Esophagus (tissue), 2 donors: Measurements from ENCODE around the gene ARID1B. TPM values are rescaled to one million over a fixed set of nuclear protein-coding genes. Genes with fewer than 3 reads are reported as not detected.

Experiments
- H3K27ac ChIP-seq, 2 donors: one replicate each; pipeline ENCODE4 v1.5.1; 2013; ENCODE audit warnings: low read depth in 2 of 2, mild to moderate bottlenecking in 2 of 2, inconsistent platforms in 1 of 2, low read length in 1 of 2, moderate library complexity in 1 of 2
- H3K27me3 ChIP-seq, 2 donors: one replicate each; pipeline ENCODE4 v1.6.1; 2013; ENCODE audit warnings: low read length in 2 of 2, control low read depth in 1 of 2, mild to moderate bottlenecking in 1 of 2; ENCODE audit not compliant: insufficient read depth in 2 of 2, control insufficient read depth in 1 of 2
- H3K36me3 ChIP-seq, 2 donors: one replicate each; pipeline ENCODE4 v1.6.1; 2013; ENCODE audit warnings: low read length in 1 of 2; ENCODE audit not compliant: control insufficient read depth in 2 of 2, insufficient read depth in 2 of 2
- H3K4me1 ChIP-seq, 2 donors: one replicate each; pipeline ENCODE4 v1.6.1; 2013; ENCODE audit warnings: low read length in 1 of 2; ENCODE audit not compliant: control insufficient read depth in 2 of 2, insufficient read depth in 2 of 2
- H3K4me3 ChIP-seq, 2 donors: one replicate each; pipeline ENCODE4 v1.5.1; 2013; ENCODE audit warnings: low read length in 2 of 2, mild to moderate bottlenecking in 2 of 2, low read depth in 1 of 2, moderate library complexity in 1 of 2
- H3K9me3 ChIP-seq, 2 donors: one replicate each; pipeline ENCODE4 v1.6.1; 2013; ENCODE audit warnings: mild to moderate bottlenecking in 2 of 2, low read depth in 1 of 2, low read length in 1 of 2, moderate library complexity in 1 of 2; ENCODE audit not compliant: control insufficient read depth in 2 of 2, insufficient read depth in 1 of 2
- WGBS, 2 donors: extraction: QIAGEN DNeasy Blood & Tissue Kit; methylation state at CpG; one replicate each; pipeline ENCODE4 v1.1.7; 2013; 5-methylcytosine and 5-hydroxymethylcytosine counted together
- polyA plus RNA-seq, 2 donors: library from polyadenylated mRNA; stranded (reverse); fragments of 200-250 nt; gene quantifications; one replicate each; pipeline ENCODE4 v1.2.3, GENCODE V29; 2013
- donor health status: healthy with polysubstance abuse.
- donor health status: Bipolar disorder and iron deficiency.

Gene ARID1B
- polyA plus RNA-seq, 2 donors: 15.9 to 16.1 TPM

DNA sequence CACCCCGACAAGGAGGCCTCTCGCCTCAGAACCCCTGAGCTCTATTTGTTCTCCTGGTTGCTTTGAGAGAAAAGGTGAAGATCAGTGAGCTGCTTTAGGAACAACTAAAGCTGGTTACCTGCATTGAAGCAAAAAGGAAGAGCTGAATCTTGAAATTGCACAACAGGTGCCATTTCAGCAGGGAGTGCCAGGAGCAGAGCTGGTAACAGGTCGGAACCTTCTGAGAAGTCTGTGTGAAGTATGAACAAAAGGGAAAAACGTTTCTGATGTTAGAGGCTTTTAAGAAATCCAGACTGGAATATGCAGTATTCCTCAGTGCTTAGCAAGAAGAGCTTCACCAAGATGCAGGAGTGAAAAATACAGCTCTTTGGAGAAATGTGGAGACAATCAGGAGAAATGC lies 382.2 kb downstream of the ARID1B start:
- no peaks in the 10 kb centered on the region for H3K27me3 ChIP-seq
- 79 to 85% methylated on average over 4 of the region's 4 CpGs for WGBS, 2 donors
- H3K4me3 ChIP-seq: no peak overlapping the region
- H3K9me3 ChIP-seq: no peaks in the 10 kb centered on the region
- peaks cover 5 to 6% of the 10 kb centered on the region in 2 donors for H3K36me3 ChIP-seq
- no peak overlapping the region for H3K27ac ChIP-seq
- H3K4me1 ChIP-seq: no peaks in the 10 kb centered on the region

DNA sequence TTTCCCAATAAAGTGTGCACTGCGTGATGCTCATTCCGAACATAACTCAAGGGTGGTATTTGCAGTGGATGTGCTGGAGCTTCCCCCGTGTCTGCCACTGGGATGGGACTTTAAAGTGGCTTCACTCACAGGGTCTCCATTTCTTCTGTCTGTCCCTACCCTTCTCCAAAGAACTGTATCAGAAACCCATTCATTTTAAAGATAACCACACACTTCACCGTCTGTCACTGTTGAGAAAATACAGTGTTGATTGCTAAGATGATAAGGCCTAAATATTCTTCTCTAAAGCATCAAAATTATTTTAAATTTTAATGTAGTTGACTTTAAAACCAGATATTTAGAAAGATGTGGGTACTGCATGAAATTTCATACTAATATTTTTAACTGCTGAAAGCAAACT lies 384.7 kb downstream of the ARID1B start:
- peaks cover 4 to 5% of the 10 kb centered on the region in 2 donors for H3K36me3 ChIP-seq
- no peaks in the 10 kb centered on the region for H3K4me1 ChIP-seq
- 86 to 91% methylated on average over 4 of the region's 4 CpGs for WGBS, 2 donors
- H3K27me3 ChIP-seq: no peaks in the 10 kb centered on the region
- H3K4me3 ChIP-seq: no peak overlapping the region
- no peak overlapping the region for H3K27ac ChIP-seq
- H3K9me3 ChIP-seq: no peaks in the 10 kb centered on the region

DNA sequence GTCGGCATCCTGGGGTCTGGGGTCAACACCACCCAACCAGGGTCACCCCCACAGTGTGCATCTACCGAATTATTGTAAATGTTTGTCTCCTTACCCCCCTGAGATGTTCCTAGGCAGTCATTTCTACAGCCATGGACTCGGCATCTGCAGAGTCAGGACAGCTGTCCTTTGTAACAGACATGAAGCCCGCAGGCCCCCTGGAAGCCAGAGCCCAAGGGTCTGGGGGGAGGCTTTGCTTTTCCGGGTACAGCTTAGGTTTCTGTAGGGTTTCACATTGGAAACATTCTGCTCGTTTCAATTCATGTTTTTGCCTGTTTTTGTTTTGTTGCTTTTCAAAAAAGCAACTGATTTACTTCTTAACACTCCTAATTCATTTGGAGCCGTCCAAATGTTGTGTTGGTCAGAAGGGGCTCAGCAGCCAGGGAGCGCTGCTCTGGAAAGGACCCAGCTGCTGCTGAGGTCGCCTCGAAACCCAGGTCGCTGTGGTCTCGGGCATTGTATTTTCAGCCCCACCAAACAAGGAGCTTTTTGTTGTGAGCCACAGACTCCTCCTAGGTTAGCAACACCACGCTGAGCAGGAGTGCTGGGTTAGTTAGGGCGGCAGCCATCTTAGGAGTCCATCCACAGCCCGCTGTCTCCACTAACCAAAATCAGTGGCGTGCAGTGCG lies 385.7 kb downstream of the ARID1B start:
- Histone ChIP-seq H3K27ac (no peak overlapping the region), H3K27me3 (no peaks in the 10 kb centered on the region), H3K4me3 (no peak overlapping the region), H3K9me3 (no peaks in the 10 kb centered on the region), H3K4me1 (no peaks in the 10 kb centered on the region), H3K36me3 (peaks cover 2 to 8% of the 10 kb centered on the region in 2 donors)
- WGBS, 2 donors: 88% methylated on average over 17 of the region's 17 CpGs

DNA sequence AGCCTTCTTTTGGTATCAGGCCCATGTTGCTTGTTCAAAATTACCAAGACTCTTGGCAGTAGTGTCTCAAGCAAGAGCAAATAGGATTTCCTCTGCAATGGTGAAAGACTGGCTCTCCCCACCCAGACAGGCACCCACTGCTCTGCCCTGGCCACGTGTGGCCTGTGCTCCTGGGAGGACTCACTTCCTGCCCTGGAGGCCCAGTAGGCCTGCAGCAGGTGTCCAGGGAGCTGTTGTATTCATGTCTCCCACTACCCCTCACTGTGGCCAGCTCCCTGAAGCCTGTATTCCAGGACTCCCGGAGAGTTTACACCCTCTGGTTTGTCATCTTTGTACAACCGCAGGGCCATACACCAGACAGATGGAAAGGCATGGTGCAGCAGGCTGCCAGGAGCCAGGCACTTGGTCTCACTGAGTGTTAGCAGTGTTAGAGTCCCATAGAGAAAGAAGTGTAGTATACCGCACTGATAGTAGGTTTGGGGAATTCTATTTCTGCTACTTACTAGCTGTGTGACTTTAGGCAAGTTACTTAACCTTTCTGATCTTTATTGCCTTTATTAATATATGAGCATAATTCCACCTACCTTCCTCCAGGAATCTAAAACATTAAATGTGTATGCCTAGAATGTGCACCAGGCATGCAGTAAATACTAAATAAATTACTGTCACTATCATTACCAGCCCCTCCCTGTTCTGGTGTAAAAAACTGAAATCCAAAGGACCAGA lies 386.4 kb downstream of the ARID1B start:
- H3K4me1 ChIP-seq: no peaks in the 10 kb centered on the region
- H3K4me3 ChIP-seq: no peak overlapping the region
- no peaks in the 10 kb centered on the region for H3K9me3 ChIP-seq
- 80 to 81% methylated on average over 4 of the region's 4 CpGs for WGBS, 2 donors
- H3K27me3 ChIP-seq: no peaks in the 10 kb centered on the region
- peaks cover 3 to 9% of the 10 kb centered on the region in 2 donors for H3K36me3 ChIP-seq
- H3K27ac ChIP-seq: no peak overlapping the region

DNA sequence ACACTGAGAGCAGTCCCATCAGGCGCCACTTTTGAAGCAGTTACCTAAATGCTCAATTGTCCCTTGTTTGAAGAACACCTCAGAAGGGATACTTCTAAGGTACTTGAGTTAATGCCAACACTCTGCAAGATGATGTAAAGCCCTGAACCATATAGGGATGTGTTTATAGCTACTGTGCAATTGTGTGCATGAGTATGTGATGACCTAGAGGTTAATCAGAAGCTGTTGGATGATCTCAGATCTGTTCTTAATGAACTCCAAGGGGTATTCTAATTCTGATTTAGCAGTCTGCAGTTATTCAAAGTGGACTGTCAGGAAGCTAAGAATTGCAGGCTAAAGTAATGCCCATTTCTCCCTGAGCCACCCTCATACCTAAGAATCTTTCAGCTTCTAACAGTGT lies 387.8 kb downstream of the ARID1B start:
- WGBS, 2 donors: 94 to 96% methylated on average over 1 of the region's 1 CpG
- Histone ChIP-seq H3K36me3 (peaks cover 3 to 9% of the 10 kb centered on the region in 2 donors), H3K4me3 (no peak overlapping the region), H3K9me3 (no peaks in the 10 kb centered on the region), H3K27me3 (no peaks in the 10 kb centered on the region), H3K4me1 (no peaks in the 10 kb centered on the region), H3K27ac (no peak overlapping the region)

DNA sequence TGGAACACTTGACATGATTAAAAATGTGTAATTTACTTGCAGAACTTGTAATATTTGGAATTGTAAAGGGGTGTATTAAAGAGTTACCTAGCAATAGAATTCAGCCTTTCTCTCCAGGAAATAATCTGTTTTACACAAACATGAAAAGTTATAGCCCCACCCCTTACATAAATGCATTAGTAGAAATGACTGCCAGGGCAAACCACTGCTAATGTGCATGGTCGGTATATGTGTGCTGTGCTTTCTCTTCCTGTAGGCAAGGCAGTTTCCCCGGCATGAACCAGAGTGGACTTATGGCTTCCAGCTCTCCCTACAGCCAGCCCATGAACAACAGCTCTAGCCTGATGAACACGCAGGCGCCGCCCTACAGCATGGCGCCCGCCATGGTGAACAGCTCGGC lies 389.6 kb downstream of the ARID1B start:
- H3K36me3 ChIP-seq: peaks cover 3 to 11% of the 10 kb centered on the region in 2 donors
- WGBS, 2 donors: 93 to 97% methylated on average over 8 of the region's 8 CpGs
- no peaks in the 10 kb centered on the region for H3K9me3 ChIP-seq
- H3K27ac ChIP-seq: no peak overlapping the region
- H3K4me3 ChIP-seq: no peak overlapping the region
- H3K4me1 ChIP-seq: no peaks in the 10 kb centered on the region
- H3K27me3 ChIP-seq: no peaks in the 10 kb centered on the region

DNA sequence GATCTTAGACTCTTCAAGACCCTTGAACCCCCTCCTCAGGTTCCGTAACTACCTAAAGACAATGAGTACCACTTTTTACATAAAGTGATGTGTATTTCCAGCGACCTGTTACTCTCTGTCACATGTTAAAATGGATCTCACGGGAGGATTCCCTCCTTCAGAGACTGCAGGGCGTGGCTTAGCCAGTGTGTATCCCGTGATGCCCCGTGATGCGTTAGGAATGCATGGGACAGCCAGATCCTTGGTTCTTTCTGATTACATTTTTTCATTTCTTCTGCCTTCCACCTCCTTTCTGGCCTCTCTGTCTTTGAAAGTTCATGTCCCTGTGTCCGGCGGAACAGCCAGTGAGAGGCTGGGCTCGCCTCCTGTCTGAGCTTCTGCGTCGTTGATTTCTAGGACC lies 390.7 kb downstream of the ARID1B start:
- H3K4me3 ChIP-seq: no peak overlapping the region
- H3K4me1 ChIP-seq: no peaks in the 10 kb centered on the region
- H3K36me3 ChIP-seq: peaks cover 3 to 11% of the 10 kb centered on the region in 2 donors
- no peak overlapping the region for H3K27ac ChIP-seq
- H3K9me3 ChIP-seq: no peaks in the 10 kb centered on the region
- no peaks in the 10 kb centered on the region for H3K27me3 ChIP-seq
- WGBS, 2 donors: 95 to 96% methylated on average over 12 of the region's 12 CpGs

DNA sequence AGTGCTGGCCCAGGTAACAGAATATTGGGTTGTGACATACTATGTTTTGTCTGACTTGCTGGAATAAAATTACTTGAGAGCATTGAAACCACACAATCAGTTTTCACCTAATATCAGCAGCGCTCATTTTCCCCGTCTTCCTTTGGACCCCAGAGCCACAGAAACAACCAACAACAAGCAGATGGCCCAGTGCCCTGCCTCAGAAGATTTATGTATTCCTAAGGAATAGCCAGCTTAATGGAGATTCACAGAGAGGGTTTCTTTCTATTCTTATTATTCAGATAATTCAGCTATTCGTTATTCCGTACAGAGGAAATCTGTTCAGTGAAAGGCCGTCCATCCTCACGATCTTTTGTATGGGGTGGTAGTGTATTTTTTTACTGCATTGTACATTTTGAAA lies 391.3 kb downstream of the ARID1B start:
- peaks cover 3 to 11% of the 10 kb centered on the region in 2 donors for H3K36me3 ChIP-seq
- no peak overlapping the region for H3K4me3 ChIP-seq
- H3K4me1 ChIP-seq: no peaks in the 10 kb centered on the region
- 95 to 98% methylated on average over 6 of the region's 6 CpGs for WGBS, 2 donors
- H3K9me3 ChIP-seq: no peaks in the 10 kb centered on the region
- H3K27me3 ChIP-seq: no peaks in the 10 kb centered on the region
- no peak overlapping the region for H3K27ac ChIP-seq

DNA sequence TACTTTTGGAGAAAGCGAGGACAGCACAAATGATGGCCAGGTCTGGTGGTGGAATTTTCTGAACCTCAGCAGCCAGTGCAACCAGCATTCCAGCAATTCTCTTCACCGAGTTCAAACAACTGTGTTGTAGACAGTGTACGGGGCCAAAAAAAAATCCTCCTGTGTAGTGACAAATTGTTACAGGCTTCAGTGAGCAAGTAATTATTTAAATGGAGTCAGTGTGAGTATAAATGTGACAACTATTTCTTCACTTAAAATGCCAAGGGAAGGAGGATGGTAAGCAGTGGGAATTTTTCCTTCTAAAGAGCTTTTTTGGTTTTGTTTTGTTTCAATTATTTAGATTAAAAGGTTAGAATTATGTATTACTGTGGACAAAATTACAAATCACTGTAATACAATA lies 392.0 kb downstream of the ARID1B start:
- H3K36me3 ChIP-seq: peaks cover 3 to 11% of the 10 kb centered on the region in 2 donors
- WGBS, 2 donors: 81 to 84% methylated on average over 3 of the region's 3 CpGs

DNA sequence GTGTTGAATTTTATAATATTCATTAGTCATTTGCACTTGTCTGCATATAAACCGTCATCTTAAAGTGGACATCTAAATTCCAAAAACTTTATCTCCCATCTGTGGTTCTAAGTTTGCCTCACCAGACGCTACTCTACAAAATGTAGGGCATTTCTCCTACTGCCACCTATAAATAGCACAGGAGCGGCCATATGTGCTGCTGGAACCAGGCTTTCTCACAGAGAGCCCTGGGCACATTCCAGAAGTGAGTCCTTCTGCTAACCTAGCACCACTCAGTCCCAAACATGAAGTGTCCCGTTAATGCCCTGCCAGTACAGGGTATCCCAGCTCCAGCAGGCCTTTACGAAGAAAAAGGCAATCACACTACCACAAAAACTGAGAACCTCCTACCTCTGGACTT lies 392.5 kb downstream of the ARID1B start:
- H3K27me3 ChIP-seq: no peaks in the 10 kb centered on the region
- 79 to 83% methylated on average over 5 of the region's 5 CpGs for WGBS, 2 donors
- peaks cover 3 to 10% of the 10 kb centered on the region in 2 donors for H3K36me3 ChIP-seq
- H3K4me3 ChIP-seq: no peak overlapping the region
- no peaks in the 10 kb centered on the region for H3K9me3 ChIP-seq
- no peak overlapping the region for H3K27ac ChIP-seq
- H3K4me1 ChIP-seq: no peaks in the 10 kb centered on the region

More for the DNA sequence above, 392.0 kb downstream of the ARID1B start:
- H3K4me3 ChIP-seq: no peak overlapping the region
- H3K9me3 ChIP-seq: no peaks in the 10 kb centered on the region
- H3K27me3 ChIP-seq: no peaks in the 10 kb centered on the region
- no peaks in the 10 kb centered on the region for H3K4me1 ChIP-seq
- no peak overlapping the region for H3K27ac ChIP-seq
